ENCODE results near the gene SLC6A20.

Gene SLC6A20

DNA sequence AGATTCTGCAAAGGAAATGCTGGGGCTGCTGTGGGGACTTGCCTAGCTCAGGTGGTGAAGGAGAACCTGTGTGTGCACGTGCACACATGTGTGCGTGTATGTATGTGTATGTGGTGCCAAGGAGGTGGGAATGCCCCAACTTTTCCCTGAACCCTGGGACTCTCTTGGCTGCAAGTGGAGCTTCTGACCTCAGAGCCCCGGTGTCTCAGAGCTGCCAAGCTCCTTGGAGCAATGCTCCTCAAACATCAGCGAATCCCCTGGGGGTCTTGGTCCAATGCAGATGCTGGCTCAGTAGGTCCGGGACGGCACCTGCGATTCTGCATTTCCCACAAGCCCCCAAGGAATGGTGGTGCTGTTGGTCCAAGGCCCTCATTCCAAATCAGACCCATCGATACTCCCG, 5.8 kb upstream of the SLC6A20 start:
- no peak for DNase-seq (ENCODE audit: extremely low read depth in 1 of 2, low read depth in 1 of 2)

DNA sequence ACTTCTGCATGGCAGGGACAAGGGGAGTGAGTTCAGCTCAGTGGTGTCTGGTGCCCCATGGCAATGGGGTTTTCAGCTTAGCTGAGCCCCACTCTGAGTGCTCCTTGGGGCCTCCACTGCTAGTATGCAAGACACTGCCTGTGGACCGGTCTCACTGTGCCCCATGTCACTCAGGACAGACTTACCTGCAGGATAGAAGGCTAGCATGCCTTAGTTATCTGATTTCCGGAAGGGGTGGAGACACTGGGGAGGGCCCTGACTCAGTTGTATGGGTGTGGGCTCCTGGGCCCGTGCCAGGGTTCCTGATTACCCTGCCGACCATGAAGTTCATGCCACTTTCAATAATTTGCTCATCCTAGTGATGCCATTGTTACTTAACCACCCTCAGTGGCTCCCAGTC, 4.3 kb upstream of the SLC6A20 start:
- no peak for DNase-seq (ENCODE audit: extremely low read depth in 1 of 2, low read depth in 1 of 2)

GRCh38 chr3:45799586-45799985, 3.2 kb upstream of the SLC6A20 start:
- no peak for DNase-seq (ENCODE audit: extremely low read depth in 1 of 2, low read depth in 1 of 2)

DNA sequence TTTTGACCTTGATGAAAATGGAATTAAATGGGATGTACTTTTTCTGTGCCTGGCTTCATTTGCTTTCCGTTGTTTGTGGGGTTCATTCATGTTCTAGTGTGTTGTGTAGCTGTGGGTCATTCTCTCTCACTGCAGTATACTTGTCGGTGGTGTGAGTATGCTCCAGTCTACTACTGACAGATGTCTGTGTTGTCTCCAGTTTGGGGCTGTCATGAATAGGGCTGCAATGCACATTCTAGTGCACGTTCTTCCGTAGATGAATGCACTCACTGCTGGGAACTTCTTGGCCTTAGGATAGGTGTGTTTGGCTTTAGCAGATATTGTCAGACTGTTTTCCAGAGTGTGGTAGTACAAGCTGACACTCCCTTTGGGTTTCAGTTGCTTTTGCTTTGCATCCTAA, 1.7 kb upstream of the SLC6A20 start:
- no peak for DNase-seq (ENCODE audit: extremely low read depth in 1 of 2, low read depth in 1 of 2)

- DNase-seq (ENCODE audit: extremely low read depth in 1 of 2, low read depth in 1 of 2): no peak
Observed at GRCh38 chr3:45796902-45797637, 734 bp upstream of the SLC6A20 start.

DNA sequence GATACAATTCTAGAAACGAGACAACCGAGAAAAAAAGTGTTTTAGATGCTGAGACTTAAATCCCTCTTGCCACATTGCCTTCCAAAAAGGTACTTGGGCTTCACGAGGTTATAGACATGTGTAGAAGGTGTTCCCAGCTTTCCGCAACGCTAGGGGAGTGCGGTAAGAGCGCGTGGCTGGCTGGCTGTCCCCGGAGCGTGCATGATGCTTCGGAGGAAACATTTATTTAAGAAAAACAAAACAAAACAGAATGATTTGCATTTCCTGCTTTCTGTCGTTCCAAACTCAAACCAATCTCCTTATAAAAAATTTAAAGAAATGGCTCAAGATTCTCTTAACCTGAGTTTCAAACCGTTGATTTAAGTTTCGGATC, 841 bp downstream of the SLC6A20 start:
- no peak for DNase-seq (ENCODE audit: extremely low read depth in 1 of 2, low read depth in 1 of 2)

- DNase-seq (ENCODE audit: extremely low read depth in 1 of 2, low read depth in 1 of 2): no peak
Observed at GRCh38 chr3:45794660-45795059, 1.7 kb downstream of the SLC6A20 start.

GRCh38 chr3:45794177-45794560, 2.2 kb downstream of the SLC6A20 start:
- no peak for DNase-seq (ENCODE audit: extremely low read depth in 1 of 2, low read depth in 1 of 2)

- DNase-seq (ENCODE audit: extremely low read depth in 1 of 2, low read depth in 1 of 2): no peak
Observed at GRCh38 chr3:45793482-45794176, 2.7 kb downstream of the SLC6A20 start.

DNA sequence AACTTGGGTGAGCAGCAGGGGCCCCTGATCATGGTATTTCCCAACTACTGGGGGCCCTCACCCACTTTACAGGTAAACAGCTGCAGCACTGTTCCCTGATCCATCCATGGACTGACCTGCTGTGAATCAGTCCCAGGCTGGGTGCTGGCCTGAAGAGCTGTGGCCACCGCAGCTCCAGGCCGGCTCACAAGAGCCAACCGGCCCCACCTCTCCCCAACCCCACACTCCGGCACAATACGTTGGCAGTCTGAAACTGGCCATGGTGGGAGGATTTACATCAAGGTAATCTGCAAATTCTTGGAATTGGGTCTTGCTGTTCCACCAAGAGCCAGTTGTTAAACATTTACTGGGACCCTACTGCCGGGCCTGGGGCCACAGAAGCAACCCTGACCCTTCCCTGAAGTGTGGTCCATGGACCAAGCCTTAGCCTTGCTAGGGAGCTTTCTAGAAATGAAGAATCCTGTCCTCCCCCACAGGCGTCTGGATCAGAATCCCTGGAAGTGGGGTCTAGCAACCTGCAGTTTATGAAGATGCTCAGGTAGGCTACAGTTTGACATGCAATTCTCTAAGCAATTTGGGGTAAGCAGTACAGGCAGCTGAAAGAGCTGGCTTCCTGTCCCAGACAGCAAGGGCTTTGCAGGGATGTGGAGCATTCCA, 3.7 kb downstream of the SLC6A20 start:
- DNase-seq (ENCODE audit: extremely low read depth in 1 of 2, low read depth in 1 of 2): no peak

- DNase-seq (ENCODE audit: extremely low read depth in 1 of 2, low read depth in 1 of 2): no peak
Observed at GRCh38 chr3:45792036-45792435, 4.3 kb downstream of the SLC6A20 start.

DNA sequence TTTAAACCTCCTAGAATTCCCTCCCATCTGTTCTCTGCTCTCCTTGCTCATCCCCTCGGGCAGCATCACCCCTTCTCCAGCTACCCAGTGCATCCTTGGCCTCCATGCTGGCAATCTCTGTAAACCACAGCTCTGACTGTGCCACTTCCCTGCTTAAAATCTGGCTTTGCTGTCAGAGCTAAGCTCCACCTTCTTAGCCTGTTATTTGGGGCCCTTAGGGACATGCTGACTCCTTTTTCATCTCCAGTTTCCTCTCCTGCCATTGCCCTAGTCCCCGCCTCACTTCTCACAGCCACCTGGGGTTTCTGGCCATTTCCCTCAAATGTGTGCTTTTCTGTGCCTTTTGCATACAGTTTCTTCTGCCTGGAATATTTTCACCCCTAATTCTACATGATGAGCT, 5.7 kb downstream of the SLC6A20 start:
- no peak for DNase-seq (ENCODE audit: extremely low read depth in 1 of 2, low read depth in 1 of 2)

DNA sequence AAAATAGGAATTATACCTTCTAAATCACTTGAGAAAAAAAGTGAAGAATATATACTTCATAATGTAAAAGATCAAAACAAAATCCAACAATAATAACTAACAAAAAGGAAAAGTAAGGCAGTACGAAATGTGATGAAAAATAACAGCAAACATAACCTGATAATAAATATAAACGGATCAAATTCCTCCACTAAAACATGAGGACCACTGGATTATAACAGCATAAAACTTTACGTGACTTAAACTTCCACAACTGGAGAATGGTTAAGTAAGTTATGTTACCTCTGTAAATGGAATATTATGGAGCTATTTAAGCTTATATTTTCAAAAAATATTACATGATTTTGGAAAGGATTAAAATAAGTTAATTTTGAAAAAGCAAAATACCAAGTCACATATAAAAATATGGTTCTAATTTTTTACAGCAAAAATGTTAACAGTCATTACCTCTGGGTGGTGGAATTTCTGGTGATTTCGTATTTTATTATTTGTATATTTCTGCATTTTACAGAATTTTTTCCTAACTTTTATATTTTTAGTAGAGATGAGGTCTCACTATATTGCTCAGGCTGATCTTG, 7.0 kb downstream of the SLC6A20 start:
- DNase-seq (ENCODE audit: extremely low read depth in 1 of 2, low read depth in 1 of 2): no peak

GRCh38 chr3:45787551-45787950, 8.8 kb downstream of the SLC6A20 start:
- DNase-seq (ENCODE audit: extremely low read depth in 1 of 2, low read depth in 1 of 2): no peak

DNA sequence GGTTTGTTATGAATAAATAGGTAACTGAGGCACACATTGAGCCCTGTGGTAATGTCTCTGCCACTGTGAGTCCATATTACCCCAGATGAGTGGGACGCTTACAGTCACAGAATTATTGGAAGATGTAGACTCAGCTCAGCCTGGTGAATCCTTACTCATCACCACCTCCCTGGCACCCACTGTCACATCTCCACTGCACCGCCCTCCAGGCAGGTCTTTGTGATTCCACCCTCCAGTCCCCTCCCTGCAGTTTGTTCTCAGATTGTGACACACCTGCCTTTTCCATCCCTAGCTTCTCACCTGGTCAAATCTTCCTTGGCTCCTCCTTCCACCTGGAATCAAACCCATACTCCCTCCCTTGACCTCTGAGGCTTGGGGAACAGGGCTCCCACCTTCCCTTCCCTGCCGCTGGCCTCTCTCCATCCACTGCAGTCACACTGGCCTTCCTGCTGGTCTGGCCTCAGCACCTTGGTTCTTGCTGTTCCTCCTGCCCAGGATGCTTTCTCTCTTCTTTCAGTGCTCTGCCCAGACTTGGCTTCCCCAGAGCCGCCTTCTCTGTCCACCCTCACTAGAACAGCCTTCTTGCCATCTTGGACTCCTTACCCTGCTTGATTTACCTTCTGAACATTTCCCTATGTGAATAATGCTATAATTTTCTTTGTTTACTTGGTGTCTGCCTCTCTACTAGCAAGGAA, 9.4 kb downstream of the SLC6A20 start:
- DNase-seq (ENCODE audit: extremely low read depth in 1 of 2, low read depth in 1 of 2): no peak

GRCh38 chr3:45785605-45786150, 10.7 kb downstream of the SLC6A20 start:
- DNase-seq (ENCODE audit: extremely low read depth in 1 of 2, low read depth in 1 of 2): no peak

- DNase-seq (ENCODE audit: extremely low read depth in 1 of 2, low read depth in 1 of 2): no peak
Observed at GRCh38 chr3:45783667-45784066, 12.7 kb downstream of the SLC6A20 start.

- DNase-seq (ENCODE audit: extremely low read depth in 1 of 2, low read depth in 1 of 2): no peak
Observed at GRCh38 chr3:45782381-45782780, 14.0 kb downstream of the SLC6A20 start.

DNA sequence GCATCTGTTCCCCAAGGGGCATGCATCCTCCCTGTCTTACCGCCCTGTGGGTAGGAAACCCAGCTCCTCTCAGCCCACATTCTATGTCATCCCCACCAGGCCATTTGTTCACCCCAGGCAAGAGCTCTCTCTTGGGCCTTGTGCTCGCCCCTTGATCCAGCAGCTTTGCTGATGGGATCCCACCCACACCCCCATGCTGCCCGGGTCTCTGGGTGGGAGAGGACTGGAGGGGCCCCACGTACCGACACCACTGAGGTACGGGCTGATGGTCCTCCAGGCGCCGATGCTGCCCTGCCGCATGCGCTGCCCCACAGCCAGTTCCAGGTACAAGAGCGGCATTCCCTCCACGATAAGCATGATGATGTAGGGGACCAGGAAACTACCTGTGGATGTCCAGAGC, 14.5 kb downstream of the SLC6A20 start:
- DNase-seq (ENCODE audit: extremely low read depth in 1 of 2, low read depth in 1 of 2): no peak

GRCh38 chr3:45781271-45781670, 15.1 kb downstream of the SLC6A20 start:
- no peak for DNase-seq (ENCODE audit: extremely low read depth in 1 of 2, low read depth in 1 of 2)
